Endothelial cell (in vitro differentiated cells): ENCODE results near the gene CRYBA2. TPM values are rescaled to one million over a fixed set of nuclear protein-coding genes. Genes with fewer than 3 reads are reported as not detected.

Experiments used
- DNase-seq: peaks from one replicate; pipeline ENCODE4 v3.0.0; 2021; ENCODE audit warnings: low spot score
- H3K27ac Mint-ChIP-seq: one replicate; pipeline ENCODE4 v1.8.0; 2021; ENCODE audit warnings: mixed read lengths, inconsistent platforms; ENCODE audit not compliant: unreplicated experiment
- H3K27me3 Mint-ChIP-seq: one replicate; pipeline ENCODE4 v1.8.0; 2021; ENCODE audit warnings: mild to moderate bottlenecking, moderate library complexity, mixed read lengths, inconsistent platforms; ENCODE audit not compliant: unreplicated experiment
- H3K36me3 Mint-ChIP-seq: one replicate; pipeline ENCODE4 v1.8.0; 2021; ENCODE audit warnings: mild to moderate bottlenecking, low read depth, mixed read lengths, inconsistent platforms; ENCODE audit not compliant: unreplicated experiment
- H3K4me1 Mint-ChIP-seq: one replicate; pipeline ENCODE4 v1.8.0; 2021; ENCODE audit warnings: mild to moderate bottlenecking, mixed read lengths, inconsistent platforms; ENCODE audit not compliant: unreplicated experiment
- H3K4me3 Mint-ChIP-seq: one replicate; pipeline ENCODE4 v1.8.0; 2021; ENCODE audit warnings: mild to moderate bottlenecking, mixed read lengths, inconsistent platforms; ENCODE audit not compliant: unreplicated experiment
- H3K9me3 Mint-ChIP-seq: one replicate; pipeline ENCODE4 v1.8.0; 2021; ENCODE audit warnings: mixed read lengths, inconsistent platforms; ENCODE audit not compliant: unreplicated experiment
- total RNA-seq: library from RNA; stranded (reverse); fragmentation: NEBNext Ultra II Directional; extraction: Animal tissue kit (Norgen Biotek cat#: 25700); gene quantifications from one replicate; pipeline ENCODE4 v1.2.1, GENCODE V29; 2021; ENCODE audit not compliant: unreplicated experiment
- TF ChIP-seq, protein P1 (sequence below): fragments of 200-600 bp; sonication (generic); IDR thresholded peaks from one replicate; pipeline ENCODE4 v1.5.0; 2021; ENCODE audit warnings: antibody characterized with exemption; ENCODE audit not compliant: unreplicated experiment

The CRYBA2 gene
- total RNA-seq, 1 donor from 2014 or later: not detected

DNA sequence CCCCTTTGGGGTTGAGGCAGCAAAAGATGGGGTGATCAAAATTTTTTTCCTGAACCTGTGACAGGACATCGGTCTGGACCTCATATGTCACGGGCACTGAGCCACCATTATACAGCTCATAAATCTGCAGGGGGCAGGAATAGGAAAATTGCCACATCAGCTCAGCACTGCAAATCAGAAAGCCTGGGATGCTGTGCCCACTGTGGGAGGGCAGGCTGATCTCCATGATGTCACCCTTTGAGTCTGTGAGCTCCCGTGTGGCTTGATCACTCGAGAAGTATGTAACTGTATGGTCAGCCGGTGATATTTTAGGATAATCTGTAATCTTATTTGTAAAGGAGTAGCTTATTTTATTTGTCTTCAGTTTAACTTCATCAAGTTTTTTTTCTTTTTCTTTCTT lies 17.7 kb upstream of the CRYBA2 start:
- Mint-ChIP-seq H3K27ac (no peak overlapping the region), H3K27me3 (peaks cover 10% of the 10 kb centered on the region), H3K4me1 (peaks cover 3% of the 10 kb centered on the region), H3K9me3 (no peaks in the 10 kb centered on the region), H3K36me3 (no peaks in the 10 kb centered on the region), H3K4me3 (no peak overlapping the region)
- no peak for DNase-seq
- TF ChIP-seq, protein P1, sequence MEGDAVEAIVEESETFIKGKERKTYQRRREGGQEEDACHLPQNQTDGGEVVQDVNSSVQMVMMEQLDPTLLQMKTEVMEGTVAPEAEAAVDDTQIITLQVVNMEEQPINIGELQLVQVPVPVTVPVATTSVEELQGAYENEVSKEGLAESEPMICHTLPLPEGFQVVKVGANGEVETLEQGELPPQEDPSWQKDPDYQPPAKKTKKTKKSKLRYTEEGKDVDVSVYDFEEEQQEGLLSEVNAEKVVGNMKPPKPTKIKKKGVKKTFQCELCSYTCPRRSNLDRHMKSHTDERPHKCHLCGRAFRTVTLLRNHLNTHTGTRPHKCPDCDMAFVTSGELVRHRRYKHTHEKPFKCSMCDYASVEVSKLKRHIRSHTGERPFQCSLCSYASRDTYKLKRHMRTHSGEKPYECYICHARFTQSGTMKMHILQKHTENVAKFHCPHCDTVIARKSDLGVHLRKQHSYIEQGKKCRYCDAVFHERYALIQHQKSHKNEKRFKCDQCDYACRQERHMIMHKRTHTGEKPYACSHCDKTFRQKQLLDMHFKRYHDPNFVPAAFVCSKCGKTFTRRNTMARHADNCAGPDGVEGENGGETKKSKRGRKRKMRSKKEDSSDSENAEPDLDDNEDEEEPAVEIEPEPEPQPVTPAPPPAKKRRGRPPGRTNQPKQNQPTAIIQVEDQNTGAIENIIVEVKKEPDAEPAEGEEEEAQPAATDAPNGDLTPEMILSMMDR: no peak

DNA sequence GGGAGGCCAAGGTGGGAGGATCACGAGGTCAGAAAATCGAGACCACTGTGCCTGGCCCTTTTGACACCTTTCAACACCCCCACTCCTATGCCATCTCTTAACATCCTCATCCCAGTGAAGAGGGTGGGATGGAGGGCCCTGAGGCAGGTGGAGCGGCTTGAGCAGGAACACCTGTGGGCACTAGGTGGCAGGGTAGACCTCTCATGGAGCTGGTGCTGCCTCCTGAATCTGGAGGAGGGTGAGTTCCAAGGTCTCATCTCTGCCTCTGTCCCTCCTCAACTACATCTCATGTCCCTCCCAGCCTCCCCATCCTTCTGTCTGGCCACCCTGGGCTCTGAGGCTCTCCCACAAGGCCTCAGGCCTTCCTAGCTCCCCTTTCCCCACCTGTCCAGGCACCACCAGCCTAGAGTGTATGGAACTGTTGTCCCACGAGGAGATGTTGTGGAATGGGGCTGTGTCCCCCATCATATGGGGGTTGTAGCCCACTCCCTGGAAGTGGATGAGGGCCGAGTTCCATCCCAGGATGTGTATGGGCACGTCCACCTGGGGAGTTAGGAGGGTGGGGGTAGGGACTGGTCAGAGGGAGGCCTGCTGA lies 17.0 kb upstream of the CRYBA2 start:
- H3K27ac Mint-ChIP-seq: no peak overlapping the region
- TF ChIP-seq, protein P1: no peak
- DNase-seq: no peak
- H3K27me3 Mint-ChIP-seq: peaks cover 12% of the 10 kb centered on the region
- no peak overlapping the region for H3K4me3 Mint-ChIP-seq
- peaks cover 3% of the 10 kb centered on the region for H3K4me1 Mint-ChIP-seq
- no peaks in the 10 kb centered on the region for H3K9me3 Mint-ChIP-seq
- H3K36me3 Mint-ChIP-seq: no peaks in the 10 kb centered on the region

- H3K27me3 Mint-ChIP-seq: peaks cover 16% of the 10 kb centered on the region
- TF ChIP-seq, protein P1: no peak
- no peaks in the 10 kb centered on the region for H3K9me3 Mint-ChIP-seq
Measured at GRCh38 chr2:219009294-219009693, 16.1 kb upstream of the CRYBA2 start.

DNA sequence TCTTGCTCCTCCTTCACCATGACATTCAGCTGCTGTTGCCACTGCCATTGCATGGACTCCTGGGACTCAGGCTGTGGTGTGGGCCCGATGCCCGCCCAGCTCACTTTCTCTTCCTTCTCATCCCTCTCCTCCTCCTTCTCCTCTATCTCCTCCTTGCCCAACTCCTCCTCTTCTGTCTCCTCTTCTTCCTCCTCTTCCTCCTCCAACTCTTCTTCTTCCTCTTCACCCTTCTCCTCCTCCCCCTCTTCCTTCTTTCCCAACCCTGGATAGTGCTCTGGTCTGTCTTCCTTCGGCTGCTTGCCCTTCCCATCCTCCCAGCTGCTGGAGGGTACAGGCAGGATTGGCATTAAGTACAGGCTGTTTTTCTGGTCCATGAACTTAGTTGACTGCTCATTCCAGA lies 10.8 kb upstream of the CRYBA2 start:
- H3K4me3 Mint-ChIP-seq: no peak overlapping the region
- TF ChIP-seq, protein P1: no peak
- no peak for DNase-seq
- H3K9me3 Mint-ChIP-seq: no peaks in the 10 kb centered on the region
- peaks cover 4% of the 10 kb centered on the region for H3K36me3 Mint-ChIP-seq
- H3K4me1 Mint-ChIP-seq: peaks cover 7% of the 10 kb centered on the region
- H3K27ac Mint-ChIP-seq: no peak overlapping the region
- peaks cover 26% of the 10 kb centered on the region for H3K27me3 Mint-ChIP-seq

More at GRCh38 chr2:219009294-219009693, 16.1 kb upstream of the CRYBA2 start:
- Mint-ChIP-seq H3K27ac (no peak overlapping the region), H3K4me3 (no peak overlapping the region), H3K36me3 (peaks cover 4% of the 10 kb centered on the region), H3K4me1 (peaks cover 3% of the 10 kb centered on the region)
- no peak for DNase-seq

- DNase-seq: no peak
- peaks cover 4% of the 10 kb centered on the region for H3K36me3 Mint-ChIP-seq
Measured at GRCh38 chr2:219003267-219003634, 10.0 kb upstream of the CRYBA2 start.

More at GRCh38 chr2:219003267-219003634, 10.0 kb upstream of the CRYBA2 start:
- Mint-ChIP-seq H3K27ac (no peak overlapping the region), H3K27me3 (peaks cover 26% of the 10 kb centered on the region), H3K4me1 (peaks cover 7% of the 10 kb centered on the region), H3K4me3 (no peak overlapping the region), H3K9me3 (no peaks in the 10 kb centered on the region)
- TF ChIP-seq, protein P1: no peak
